LoVo (cell line): ENCODE results near the gene EFNB2.

Experiments used
- DNase-seq: peaks from one replicate; pipeline ENCODE4 v3.0.0-alpha.2; 2016; ENCODE audit warnings: low spot score

Gene EFNB2

DNA sequence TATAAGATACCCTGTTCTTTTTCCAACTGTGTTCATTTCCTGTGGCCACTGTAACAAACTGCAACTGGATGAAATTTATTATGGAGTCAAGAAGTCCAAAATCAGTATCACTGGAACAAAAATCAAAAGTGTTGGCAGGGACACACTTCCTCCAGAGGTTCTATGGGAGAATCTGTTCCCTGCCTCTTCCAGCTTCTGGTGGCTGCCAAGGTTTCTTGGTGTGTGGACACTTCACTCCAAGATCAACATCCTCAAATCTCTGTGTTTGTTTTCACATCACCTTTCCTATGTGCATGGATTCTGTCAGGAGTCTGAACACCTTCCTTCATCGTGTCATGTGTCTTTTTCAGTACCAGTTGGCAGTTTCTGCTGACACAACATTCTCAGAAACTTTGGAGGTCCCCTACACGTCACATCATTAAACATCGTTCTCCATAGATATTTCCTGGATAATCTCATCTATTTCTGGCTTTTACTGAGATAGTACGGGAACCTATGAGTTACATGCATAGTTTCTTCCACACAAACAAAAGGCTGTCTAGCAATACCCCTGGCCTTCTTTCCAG, 15.2 kb upstream of the EFNB2 start:
- DNase-seq, result no peak

DNA sequence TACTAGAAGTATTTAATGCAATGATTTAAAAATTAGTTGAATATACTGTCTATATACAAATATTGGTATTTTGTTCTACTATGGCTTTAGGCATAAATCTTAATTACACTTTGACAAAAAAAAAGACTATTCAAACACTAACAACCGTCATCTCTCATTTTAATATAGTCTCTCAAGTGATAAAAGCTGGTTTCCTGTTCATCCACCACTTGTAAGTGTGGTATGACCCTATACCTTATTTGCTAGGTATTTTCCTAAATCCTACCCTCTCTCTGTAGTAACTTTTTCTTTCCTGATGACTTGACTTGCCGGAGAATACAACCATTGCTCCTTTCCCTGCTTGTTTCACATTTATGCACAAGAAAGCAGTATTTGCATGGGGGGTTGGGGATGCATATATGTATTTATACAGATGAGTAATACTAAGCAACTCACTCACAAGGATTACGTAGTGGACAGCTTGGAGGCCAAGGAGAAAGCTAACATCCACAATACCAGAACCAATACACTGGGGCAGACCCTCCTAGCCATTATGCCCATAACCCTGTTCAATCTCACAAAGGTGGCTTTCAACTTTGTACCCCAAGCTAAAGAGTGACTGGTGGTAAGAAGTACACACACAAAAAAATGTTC, 12.7 kb upstream of the EFNB2 start:
- DNase-seq, result no peak

DNA sequence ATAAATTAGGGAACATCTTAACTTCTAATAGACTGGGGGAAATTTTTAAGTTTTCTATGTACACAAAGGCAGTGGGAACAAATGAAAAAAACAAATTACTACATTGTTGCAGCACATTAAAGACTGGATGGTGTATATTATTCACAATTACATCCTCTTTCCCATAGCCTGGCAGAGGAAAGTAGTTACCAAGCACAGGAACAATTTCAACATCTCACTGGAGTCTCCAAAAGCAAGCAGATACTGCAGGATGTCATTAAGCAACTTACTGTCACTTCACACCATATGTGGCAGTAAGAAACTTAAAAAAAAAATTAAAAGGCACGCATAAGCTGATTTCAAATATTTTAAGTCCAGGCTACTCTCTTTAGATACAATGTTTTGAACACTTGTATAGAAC, 6.4 kb upstream of the EFNB2 start:
- no peak for DNase-seq

DNA sequence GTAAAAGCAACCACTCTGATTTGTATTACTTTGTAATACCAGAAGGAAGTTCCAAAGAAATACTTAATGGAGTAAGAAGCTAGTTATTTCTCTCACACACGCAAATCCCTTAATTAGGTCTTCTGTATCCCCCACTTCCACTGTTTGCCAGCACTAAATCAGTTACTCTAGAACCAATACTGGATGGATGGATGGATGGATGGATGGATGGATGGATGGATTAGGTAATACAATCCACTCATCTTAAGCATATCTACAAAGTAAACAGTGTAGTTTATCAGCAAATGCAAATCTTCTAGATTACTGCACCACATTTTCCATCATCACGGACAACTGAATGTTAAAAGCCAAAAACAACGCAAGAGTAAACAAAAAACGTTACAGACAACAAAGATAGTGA, 5.2 kb upstream of the EFNB2 start:
- DNase-seq, result no peak

DNA sequence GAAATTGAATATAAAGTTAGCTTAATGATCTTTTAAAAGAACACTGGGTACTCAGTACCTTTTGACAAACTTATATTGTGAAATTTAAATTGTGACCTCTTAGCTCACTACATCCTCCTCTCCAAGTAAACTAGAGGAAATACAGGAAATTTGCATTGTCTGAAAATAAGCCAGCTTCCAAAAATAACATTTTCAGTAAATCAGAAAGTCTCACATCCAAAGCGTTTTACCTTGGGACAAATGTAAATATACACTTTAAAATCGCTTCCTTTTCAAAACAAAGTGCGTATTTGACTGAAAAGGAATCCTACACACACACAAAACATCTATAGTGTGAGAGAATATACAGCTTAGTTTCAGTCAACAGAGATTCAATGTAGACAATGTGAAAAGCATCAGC, 2.1 kb upstream of the EFNB2 start:
- no peak for DNase-seq

DNA sequence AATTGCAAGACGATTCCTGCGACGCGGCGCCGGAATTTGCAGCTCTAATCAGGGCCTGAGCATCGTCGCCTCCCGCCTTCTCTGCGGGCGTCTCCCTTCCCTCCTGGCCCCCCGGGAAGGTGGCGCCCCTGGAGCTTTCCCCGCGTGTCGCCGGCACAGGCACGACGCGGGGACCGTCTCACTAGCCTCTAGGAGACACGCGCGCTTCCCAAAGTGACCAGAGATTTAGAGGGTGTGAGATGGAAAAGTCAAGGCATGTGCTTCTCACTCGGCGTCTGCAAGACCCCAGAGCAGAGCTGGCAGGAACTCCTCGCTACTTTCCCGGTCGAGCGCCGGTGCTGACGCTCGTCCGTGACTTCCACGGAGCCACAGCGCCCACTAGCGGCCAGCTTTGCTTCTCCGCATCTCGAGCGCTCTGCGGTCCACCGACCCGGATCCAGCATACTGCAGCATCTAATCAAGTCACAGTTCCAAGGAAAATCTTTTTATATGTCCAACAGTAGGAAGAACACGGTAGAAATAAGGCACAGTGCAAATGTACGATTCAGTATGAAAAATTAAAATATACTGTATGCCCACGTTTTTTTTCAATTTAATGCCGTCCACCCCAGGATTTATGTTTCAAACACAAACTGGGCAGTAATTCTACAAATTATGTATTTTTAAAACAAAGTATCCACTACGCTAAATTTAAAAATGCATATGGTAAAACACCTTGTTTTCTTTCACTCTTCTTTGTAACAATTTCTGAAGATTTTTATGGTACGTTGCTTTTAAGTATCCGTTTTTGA, 977 bp upstream of the EFNB2 start:
- peak; percentile 87 for DNase-seq

DNA sequence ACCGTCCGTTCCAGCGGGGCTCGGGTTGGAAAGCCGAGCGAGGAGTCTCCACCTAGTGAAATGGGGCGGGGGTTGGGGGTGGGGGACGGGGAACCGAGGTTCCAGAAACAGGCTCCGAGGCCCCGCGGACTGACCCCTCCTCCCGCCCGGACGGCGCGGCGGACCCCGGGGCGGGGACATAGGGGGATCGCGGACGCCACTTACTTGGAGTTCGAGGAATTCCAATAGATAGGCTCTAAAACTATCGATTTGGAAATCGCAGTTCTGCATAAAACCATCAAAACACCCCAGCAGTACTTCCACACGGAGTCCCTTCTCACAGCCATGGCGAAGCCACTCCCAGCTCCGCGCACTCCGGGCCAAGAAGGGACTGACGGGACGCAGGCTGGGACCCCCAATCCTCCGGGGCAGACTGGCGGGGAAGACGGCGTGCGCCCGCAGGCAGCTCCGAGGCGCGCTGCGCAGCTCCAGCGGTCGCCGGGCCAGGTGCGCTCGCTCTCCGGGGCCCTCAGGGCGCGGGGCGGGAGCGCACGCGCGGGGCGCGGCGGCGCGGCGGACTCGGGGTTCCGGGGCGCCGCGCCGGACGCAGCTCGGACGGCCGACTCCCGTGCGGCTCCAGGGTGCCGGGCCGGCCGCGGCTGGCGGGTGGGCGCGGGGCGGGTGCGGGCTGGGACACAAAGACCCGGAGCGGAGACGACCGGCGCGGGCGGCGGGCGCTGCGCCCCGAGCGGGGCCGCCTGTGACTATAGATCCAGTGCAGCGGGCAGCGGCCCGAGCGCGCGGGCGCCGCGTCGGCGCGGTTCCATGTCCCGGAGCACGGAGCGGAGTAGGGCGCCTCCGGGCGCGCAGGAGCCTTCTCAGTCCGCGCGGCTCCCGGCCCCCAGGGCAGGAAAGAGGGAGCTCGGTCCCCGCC, 567 bp downstream of the EFNB2 start:
- DNase-seq, result no peak

DNA sequence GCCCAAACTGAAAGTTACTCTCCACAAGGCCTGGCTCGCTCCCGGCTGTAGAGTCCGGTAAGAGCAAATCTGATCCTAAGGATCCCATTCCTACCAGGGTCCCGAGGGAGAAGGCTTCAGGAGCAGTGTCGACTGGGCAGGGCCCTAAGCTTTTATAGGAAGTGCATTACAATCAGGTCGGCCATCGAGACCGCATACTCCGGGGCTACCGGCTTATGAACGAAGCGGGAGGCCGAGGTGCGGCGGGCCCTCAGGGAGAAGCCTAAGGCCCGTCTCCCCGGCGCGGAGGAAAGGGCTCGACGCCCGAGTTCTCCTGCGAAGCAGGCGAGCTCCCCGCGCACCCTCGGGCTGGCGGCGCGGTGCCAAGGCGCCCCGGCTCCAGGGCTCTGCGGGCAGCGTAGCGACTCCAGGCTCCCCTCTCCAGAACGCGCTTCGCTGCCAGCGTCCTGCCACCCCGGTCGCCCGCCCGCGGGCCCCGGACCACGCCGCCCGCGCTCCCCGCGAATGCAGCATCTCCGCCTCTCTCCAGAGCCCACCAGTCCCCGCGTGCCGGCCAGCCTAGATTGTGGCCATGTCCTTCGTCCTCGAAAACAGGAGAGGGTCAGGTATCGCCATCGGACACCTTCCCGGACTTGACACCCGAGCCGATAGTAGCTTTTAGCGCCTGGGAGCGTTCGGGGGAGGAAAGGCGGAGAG, 1.4 kb downstream of the EFNB2 start:
- DNase-seq, result peak; percentile 42

DNA sequence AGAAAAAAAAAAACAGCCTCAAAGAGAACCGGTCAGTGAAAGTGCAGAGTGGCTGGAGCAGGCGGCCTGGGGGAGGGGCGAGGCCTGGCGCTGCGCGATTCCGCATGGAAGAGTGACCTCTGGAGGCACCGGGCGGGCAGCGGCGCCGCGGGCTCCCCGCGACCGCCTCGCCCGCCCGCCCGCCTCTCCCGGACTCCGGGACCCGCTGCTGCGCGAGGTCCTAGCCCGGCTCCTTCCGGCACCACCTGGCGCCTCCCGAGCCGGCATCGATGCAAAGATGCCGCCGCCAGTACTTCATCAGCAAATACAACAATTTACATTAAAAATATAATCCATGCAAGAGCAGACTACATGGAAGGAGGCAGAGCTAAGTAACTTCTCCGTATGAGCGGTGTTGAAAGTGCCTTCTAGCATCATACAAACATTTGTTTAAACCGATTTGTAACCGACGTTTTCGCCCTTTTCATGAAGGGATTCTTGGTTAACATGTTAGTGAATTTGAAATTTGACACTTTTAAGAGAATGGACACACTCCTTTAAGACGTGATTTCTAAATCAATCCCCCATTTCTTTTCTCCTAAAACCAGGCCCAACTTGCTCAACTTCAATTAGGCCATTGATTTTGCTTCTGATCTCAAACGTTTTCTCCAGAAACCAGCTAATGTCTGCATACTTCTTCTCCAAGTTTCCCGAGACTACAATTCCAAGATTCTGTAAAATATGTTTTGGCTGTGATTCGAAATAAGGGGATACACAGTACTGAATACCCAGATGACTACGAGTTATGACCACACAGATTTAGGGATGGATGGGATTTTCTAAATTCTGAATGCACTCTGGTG, 2.1 kb downstream of the EFNB2 start:
- peak; percentile 76 for DNase-seq

DNA sequence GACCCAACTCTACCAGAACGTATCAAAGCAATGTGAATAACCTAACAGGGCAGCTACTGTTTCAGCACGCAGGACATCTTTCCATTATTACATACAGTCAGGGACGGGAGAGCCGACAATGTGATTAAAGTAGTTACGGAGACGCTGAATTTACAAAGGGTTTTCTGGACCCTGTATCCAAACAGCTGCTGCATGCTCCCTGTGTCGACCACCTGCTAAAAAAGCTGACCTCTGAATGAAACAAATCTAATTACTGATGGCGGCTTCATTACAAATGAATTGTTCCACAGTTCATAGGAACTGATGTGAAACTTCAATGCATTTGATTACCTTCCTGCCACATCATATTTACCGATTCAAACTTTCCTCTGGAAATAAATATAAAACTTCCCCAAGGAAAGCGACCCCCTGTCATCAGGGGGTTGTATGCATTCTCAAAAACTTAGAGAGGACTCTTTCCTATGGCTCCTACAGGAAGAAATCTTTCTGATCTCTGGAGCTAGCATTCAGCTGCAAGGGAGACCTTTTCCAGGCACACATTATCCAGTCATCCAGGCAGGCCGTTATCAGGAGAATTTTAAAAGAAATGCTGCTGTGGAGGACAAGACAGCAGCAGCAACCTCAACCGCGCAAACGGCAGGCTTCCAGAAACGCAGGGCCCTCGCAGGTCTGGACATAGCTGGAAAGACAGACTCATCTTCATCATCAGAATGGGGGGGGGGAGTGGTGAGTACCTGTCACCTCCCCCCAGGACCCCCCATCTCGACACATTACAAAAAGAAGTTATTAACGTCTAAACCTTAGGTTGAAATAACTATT, 3.1 kb downstream of the EFNB2 start:
- no peak for DNase-seq

DNA sequence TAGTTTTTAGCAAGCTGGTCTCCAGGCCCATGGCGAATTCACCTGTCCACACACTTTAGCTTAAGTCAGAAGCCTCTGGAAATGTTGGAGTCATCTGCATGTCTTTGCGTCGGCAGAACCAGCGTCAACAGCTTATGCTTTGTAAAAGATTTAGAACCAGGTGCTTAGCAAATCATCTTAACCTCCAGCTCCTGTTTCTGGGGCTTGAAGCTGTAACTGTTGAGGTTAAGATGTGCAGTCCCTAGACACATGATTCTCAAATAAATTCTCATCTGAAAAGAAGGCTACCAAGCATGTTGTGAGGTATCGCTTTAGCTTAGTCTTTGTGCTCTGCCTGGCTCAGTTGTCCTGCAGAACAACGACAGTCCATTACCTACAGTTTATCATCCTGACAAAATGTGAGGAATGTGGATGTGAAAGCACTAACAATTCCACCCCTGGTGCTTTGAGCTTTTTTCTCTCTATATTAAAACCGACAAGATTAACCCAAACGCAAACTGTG, 4.4 kb downstream of the EFNB2 start:
- DNase-seq, result no peak

DNA sequence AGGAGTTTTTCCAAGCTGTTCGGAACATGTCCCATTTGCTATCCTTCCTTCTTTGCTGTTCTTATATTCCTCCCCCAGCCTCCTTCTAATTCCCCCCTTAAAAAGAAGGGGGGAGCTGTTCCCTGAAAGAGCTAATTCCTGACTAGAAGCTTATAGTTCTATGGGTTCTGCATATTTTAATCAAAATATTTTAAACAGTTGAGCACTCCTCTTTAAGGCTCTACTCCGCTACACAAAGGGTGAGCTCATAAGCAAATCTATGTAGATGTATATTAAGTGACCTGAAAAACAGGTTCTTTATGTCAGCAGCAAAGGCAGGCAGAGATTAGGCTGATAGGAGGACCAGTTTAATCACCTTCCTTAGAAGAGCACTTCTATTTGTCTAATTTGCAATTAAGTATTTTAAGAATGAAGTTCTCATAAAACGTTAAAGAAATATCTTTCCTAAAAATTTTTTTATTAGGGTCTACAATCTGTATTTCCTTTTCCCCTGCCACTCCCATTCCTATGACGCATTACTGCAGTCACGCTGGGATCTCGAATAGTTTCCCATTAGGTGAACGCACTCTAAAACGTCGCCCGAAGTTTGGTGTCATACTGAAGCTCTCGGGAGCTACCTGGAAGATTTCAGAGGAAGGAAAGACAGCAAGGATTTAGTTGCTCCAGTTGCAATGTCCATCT, 5.2 kb downstream of the EFNB2 start:
- no peak for DNase-seq

DNA sequence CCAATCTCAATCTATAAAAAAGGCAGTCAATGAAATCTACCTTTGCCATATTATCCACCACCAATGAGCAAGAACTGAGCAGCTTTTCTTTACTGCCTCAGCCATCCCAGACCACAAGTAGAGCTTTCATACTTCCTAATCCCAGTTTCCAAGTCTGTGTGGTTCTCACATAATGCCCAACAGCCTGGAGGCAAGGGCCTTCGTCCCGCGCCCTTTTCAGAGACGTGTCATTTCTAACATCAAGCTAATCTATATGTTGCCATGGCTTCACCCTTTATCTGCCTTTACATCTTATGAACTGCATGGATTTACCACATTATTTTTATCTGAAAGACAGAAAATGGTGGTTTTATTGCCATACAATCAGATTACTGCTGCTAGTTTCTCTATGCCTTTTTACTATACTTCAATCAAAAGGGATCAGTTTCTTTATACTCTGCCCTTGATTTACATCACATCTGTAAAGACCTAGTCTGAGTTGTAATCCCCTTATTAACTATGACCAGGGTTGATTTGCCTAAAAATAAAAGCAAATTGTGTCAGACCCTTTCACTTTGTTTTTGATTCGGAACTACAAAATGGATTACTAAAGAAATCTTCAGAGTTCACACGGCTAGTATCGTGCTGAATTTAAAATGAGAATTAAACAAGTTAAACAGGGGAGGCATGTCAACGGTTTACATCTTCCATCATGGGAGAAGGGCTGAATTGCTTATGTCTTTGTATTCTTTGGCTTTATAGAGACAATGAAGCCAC, 5.9 kb downstream of the EFNB2 start:
- no peak for DNase-seq

DNA sequence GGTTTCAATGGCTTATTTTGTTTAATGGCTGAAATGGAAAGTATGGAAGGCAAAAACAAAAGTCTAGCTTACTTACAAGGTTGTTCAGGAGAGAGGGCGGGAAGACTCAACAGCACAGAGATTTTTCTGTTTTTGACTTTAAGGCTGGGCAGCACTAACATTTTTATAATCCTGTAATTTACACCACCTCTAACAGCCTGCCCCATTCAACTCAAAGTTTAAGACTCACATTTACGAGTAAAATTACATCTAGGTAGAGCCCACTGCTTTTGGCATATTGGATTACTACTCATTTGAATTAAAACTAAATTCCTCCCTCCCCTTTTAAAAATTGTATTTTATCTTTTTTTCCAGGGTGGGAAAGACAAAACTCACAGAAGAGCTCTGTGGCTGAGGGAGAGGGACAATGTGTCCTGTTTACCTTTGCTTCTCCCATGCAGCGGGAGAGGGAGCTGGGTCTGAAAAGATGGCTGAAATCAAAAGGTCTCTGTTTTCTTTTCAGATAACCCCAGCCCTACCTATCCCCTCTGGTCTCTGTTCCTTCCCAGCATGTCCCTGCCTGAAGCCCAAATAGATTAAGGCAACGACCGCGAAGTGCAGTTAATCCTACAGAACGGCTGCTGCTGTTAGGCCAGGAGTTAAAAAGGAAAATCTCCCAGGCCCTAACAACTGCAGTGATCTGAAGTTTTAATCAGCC, 6.6 kb downstream of the EFNB2 start:
- no peak for DNase-seq

DNA sequence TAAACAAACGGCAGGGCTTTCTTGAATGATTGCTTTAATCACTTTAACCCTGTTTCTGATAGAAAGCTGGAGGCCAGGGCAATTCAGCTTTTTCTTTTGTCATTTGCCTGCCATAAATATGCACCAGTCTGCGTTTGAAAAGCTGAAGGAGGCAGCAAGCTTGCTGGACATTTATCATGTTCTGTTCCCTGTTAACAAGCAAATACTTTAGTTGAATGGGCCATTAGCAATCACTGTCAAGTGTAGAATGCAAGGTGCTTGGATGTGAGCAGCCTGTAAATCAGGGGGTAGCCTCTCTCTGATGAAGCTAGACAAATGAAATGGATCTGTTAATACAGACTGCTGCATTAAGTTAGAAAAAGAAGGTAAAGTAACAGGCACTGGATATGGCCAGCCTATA, 7.6 kb downstream of the EFNB2 start:
- no peak for DNase-seq

DNA sequence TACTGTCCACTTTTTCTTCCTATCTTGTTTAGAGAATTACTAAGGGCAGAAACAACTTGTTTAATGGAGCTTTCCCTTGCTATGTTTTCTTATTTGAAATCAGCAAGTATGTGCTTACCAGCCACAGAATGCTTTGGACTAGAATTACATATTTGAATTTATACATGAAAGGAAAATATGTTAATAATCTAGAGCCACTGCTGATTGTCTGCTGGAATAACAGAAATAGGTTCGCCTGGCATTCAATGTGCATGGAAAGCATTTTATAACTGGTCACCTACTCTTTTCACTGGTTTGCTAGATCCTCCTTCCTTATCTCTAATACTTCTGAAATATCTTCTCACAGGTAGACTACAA, 8.0 kb downstream of the EFNB2 start:
- DNase-seq, result no peak

DNA sequence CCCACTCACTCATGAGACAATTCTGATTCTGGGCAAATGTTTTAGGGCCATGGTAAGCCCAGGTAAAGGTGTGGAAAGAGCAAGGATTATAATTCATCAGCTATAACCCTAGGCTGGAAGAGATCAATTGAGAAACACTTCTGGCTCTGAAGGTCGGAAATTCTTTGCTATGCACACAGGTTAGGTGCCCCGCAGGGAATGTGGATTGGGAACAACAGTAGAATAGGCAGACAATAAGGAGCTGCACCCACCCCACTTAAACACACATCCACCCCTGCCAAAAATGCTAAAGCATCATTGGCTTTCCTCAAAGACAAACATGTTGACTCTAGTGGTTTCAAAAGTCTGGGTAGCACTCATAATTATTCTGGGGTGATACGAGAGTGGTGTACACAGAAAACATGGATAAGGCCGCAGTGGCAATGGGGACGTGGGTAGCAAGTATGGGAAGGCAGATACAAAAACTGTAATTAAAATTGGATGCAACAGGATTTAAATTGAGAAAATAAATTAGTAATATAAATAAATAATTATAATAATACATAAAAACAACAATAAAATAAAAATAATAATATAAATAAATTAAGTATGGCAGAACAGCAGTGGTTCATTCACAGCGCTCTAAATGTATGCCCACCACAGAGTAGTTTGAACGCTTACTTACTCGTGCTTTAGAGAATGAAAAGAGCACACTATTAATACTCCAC, 8.6 kb downstream of the EFNB2 start:
- no peak for DNase-seq
